Measurements from ENCODE around the gene PCDHGB7.
"Not testable (repeated sequence)": the region's sequence is repeated elsewhere in the genome, so short reads cannot be mapped to it uniquely, and the experiment has no call there.

The PCDHGB7 gene

DNA sequence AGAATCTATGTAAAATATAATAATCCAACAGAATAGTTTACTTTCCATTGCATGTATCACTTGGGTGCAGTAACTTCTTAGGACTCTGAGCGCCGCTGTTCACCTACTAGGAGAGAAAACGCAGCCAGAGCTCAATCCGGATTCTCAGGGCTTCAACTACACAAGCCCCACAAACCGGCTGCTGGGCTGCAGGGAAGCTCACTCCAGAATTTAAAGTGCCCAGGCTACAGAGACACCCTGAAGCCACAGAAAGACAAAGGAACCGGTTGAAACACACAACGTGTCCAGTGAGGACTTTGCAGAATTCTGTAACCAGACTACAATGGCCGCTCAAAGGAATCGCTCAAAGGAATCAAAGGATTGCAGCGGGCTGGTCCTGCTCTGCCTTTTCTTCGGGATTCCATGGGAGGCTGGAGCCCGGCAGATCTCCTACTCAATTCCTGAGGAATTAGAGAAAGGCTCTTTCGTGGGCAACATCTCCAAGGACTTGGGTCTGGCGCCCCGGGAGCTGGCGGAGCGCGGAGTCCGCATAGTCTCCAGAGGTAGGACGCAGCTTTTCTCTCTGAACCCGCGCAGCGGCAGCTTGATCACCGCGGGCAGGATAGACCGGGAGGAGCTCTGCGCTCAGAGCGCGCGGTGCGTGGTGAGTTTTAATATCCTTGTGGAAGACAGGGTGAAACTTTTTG is 4.5 kb upstream of the PCDHGB7 start, which contains the start of gene PCDHGA10:
Gene PCDHGA10, plus strand, starts transcription at position 134 of the 686 bp plus-strand sequence. Its CDS starts 189 bp downstream, at position 323.
- peak; percentile 61 for ATAC-seq
- TF ChIP-seq CSDC2 (CRISPR knock-in tag; IDR thresholded peaks at IDR 0.05): no peak
- TF ChIP-seq, protein P1, sequence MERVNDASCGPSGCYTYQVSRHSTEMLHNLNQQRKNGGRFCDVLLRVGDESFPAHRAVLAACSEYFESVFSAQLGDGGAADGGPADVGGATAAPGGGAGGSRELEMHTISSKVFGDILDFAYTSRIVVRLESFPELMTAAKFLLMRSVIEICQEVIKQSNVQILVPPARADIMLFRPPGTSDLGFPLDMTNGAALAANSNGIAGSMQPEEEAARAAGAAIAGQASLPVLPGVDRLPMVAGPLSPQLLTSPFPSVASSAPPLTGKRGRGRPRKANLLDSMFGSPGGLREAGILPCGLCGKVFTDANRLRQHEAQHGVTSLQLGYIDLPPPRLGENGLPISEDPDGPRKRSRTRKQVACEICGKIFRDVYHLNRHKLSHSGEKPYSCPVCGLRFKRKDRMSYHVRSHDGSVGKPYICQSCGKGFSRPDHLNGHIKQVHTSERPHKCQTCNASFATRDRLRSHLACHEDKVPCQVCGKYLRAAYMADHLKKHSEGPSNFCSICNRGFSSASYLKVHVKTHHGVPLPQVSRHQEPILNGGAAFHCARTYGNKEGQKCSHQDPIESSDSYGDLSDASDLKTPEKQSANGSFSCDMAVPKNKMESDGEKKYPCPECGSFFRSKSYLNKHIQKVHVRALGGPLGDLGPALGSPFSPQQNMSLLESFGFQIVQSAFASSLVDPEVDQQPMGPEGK (CRISPR knock-in tag; IDR thresholded peaks at IDR 0.05; ENCODE audit: borderline replicate concordance): no peak
- no peak for TF ChIP-seq ESRRG (CRISPR knock-in tag; IDR thresholded peaks at IDR 0.05)
- no peak for TF ChIP-seq ISL1 (CRISPR knock-in tag; IDR thresholded peaks at IDR 0.05)
- TF ChIP-seq ZFP3 (CRISPR knock-in tag; IDR thresholded peaks at IDR 0.05): no peak
- TF ChIP-seq, protein P2, sequence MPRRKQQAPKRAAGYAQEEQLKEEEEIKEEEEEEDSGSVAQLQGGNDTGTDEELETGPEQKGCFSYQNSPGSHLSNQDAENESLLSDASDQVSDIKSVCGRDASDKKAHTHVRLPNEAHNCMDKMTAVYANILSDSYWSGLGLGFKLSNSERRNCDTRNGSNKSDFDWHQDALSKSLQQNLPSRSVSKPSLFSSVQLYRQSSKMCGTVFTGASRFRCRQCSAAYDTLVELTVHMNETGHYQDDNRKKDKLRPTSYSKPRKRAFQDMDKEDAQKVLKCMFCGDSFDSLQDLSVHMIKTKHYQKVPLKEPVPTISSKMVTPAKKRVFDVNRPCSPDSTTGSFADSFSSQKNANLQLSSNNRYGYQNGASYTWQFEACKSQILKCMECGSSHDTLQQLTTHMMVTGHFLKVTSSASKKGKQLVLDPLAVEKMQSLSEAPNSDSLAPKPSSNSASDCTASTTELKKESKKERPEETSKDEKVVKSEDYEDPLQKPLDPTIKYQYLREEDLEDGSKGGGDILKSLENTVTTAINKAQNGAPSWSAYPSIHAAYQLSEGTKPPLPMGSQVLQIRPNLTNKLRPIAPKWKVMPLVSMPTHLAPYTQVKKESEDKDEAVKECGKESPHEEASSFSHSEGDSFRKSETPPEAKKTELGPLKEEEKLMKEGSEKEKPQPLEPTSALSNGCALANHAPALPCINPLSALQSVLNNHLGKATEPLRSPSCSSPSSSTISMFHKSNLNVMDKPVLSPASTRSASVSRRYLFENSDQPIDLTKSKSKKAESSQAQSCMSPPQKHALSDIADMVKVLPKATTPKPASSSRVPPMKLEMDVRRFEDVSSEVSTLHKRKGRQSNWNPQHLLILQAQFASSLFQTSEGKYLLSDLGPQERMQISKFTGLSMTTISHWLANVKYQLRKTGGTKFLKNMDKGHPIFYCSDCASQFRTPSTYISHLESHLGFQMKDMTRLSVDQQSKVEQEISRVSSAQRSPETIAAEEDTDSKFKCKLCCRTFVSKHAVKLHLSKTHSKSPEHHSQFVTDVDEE (CRISPR knock-in tag; IDR thresholded peaks at IDR 0.05): no peak
- TF ChIP-seq PPARA (CRISPR knock-in tag; IDR thresholded peaks at IDR 0.05; ENCODE audit: borderline replicate concordance): no peak
- TF ChIP-seq ZNF565 (CRISPR knock-in tag; conservative IDR thresholded peaks at IDR 0.05; ENCODE audit: low read depth): no peak
- no peak for TF ChIP-seq ZC3H10 (CRISPR knock-in tag; IDR thresholded peaks at IDR 0.05)
- TF ChIP-seq ZFP30 (CRISPR knock-in tag; IDR thresholded peaks at IDR 0.05): no peak
- no peak for TF ChIP-seq TOX (CRISPR knock-in tag; IDR thresholded peaks at IDR 0.05; ENCODE audit: borderline replicate concordance)
- TF ChIP-seq, protein P3, sequence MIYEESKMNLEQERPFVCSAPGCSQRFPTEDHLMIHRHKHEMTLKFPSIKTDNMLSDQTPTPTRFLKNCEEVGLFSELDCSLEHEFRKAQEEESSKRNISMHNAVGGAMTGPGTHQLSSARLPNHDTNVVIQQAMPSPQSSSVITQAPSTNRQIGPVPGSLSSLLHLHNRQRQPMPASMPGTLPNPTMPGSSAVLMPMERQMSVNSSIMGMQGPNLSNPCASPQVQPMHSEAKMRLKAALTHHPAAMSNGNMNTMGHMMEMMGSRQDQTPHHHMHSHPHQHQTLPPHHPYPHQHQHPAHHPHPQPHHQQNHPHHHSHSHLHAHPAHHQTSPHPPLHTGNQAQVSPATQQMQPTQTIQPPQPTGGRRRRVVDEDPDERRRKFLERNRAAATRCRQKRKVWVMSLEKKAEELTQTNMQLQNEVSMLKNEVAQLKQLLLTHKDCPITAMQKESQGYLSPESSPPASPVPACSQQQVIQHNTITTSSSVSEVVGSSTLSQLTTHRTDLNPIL (CRISPR knock-in tag; IDR thresholded peaks at IDR 0.05; ENCODE audit: low read depth): no peak

DNA sequence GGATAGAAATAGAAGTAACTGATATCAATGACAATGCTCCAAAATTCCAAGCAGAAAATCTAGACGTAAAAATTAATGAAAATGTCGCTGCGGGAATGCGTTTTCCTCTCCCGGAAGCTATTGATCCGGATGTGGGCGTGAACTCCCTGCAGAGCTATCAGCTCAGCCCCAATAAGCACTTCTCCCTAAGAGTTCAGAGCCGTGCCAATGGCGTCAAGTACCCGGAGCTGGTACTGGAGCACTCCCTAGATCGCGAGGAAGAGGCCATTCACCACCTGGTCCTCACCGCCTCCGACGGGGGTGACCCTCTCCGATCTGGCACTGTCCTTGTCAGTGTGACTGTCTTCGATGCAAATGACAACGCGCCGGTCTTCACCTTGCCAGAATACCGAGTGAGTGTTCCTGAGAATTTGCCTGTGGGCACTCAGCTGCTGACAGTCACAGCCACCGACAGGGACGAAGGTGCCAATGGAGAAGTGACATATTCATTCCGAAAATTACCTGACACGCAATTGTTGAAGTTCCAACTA is 3.9 kb upstream of the PCDHGB7 start:
- TF ChIP-seq, protein P2 (CRISPR knock-in tag; IDR thresholded peaks at IDR 0.05): no peak
- TF ChIP-seq ZNF70 (CRISPR knock-in tag; IDR thresholded peaks at IDR 0.05) (no peak), OSR1 (CRISPR knock-in tag; IDR thresholded peaks at IDR 0.05) (no peak), PPARA (CRISPR knock-in tag; IDR thresholded peaks at IDR 0.05; ENCODE audit: borderline replicate concordance) (no peak), ZNF565 (CRISPR knock-in tag; conservative IDR thresholded peaks at IDR 0.05; ENCODE audit: low read depth) (no peak), SNAI2 (CRISPR knock-in tag; IDR thresholded peaks at IDR 0.05) (no peak), ESRRG (CRISPR knock-in tag; IDR thresholded peaks at IDR 0.05) (no peak), ZFP30 (CRISPR knock-in tag; IDR thresholded peaks at IDR 0.05) (no peak), CSDC2 (CRISPR knock-in tag; IDR thresholded peaks at IDR 0.05) (no peak), RARB (CRISPR knock-in tag; IDR thresholded peaks at IDR 0.05) (no peak), GLIS3 (CRISPR knock-in tag; IDR thresholded peaks at IDR 0.05) (no peak), ARNTL (CRISPR knock-in tag; IDR thresholded peaks at IDR 0.05; ENCODE audit: borderline replicate concordance, low read depth) (no peak), BACH2 (CRISPR knock-in tag; IDR thresholded peaks at IDR 0.05; ENCODE audit: borderline replicate concordance) (no peak)
- TF ChIP-seq, protein P4, sequence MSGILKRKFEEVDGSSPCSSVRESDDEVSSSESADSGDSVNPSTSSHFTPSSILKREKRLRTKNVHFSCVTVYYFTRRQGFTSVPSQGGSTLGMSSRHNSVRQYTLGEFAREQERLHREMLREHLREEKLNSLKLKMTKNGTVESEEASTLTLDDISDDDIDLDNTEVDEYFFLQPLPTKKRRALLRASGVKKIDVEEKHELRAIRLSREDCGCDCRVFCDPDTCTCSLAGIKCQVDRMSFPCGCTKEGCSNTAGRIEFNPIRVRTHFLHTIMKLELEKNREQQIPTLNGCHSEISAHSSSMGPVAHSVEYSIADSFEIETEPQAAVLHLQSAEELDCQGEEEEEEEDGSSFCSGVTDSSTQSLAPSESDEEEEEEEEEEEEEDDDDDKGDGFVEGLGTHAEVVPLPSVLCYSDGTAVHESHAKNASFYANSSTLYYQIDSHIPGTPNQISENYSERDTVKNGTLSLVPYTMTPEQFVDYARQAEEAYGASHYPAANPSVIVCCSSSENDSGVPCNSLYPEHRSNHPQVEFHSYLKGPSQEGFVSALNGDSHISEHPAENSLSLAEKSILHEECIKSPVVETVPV (CRISPR knock-in tag; IDR thresholded peaks at IDR 0.05): no peak
- TF ChIP-seq, protein P1 (CRISPR knock-in tag; IDR thresholded peaks at IDR 0.05; ENCODE audit: borderline replicate concordance): no peak
- no peak for ATAC-seq

DNA sequence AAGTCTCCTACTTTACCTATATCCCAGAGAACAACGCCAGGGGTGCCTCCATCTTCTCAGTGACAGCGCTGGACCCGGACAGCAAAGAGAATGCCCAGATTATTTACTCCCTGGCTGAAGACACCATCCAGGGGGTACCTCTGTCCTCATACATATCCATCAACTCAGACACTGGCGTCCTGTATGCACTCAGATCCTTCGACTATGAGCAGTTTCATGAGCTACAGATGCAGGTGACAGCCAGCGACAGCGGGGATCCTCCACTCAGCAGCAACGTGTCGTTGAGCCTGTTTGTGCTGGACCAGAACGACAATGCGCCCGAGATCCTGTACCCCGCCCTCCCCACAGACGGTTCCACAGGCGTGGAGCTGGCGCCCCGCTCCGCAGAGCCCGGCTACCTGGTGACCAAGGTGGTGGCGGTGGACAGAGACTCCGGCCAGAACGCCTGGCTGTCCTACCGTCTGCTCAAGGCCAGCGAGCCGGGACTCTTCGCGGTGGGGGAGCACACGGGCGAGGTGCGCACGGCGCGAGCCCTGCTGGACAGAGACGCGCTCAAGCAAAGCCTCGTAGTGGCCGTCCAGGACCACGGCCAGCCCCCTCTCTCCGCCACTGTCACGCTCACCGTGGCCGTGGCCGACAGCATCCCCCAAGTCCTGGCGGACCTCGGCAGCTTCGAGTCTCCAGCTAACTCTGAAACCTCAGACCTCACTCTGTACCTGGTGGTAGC is 2.8 kb upstream of the PCDHGB7 start:
- ATAC-seq: not testable (repeated sequence)

DNA sequence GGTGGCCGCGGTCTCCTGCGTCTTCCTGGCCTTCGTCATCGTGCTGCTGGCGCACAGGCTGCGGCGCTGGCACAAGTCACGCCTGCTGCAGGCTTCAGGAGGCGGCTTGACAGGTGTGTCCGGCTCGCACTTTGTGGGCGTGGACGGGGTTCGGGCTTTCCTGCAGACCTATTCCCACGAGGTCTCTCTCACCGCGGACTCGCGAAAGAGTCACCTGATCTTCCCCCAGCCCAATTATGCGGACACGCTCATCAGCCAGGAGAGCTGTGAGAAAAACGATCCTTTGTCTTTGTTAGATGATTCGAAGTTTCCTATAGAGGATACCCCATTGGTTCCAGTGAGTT is 2.2 kb upstream of the PCDHGB7 start:
- ATAC-seq: not testable (repeated sequence)
